NCI-H2107 (cell line): ENCODE results near the gene CYSTM1.

ENCODE experiments used
- DNase-seq: peaks from one replicate; lab custom pipeline; 2025; lab: John Stamatoyannopoulos, UW

Gene CYSTM1

GRCh38 chr5:140258016-140258415, 83.0 kb downstream of the CYSTM1 start:
- DNase-seq, result no peak

GRCh38 chr5:140258873-140259272, 83.9 kb downstream of the CYSTM1 start:
- no peak for DNase-seq

- DNase-seq, result no peak
Observed at GRCh38 chr5:140259500-140259899, 84.5 kb downstream of the CYSTM1 start.

GRCh38 chr5:140260089-140260656, 85.2 kb downstream of the CYSTM1 start:
- no peak for DNase-seq

GRCh38 chr5:140261403-140262171, 86.6 kb downstream of the CYSTM1 start:
- DNase-seq, result no peak

- no peak for DNase-seq
Observed at GRCh38 chr5:140262221-140262620, 87.2 kb downstream of the CYSTM1 start.

GRCh38 chr5:140262839-140263238, 87.9 kb downstream of the CYSTM1 start:
- DNase-seq, result no peak

GRCh38 chr5:140265845-140266244, 90.9 kb downstream of the CYSTM1 start:
- DNase-seq, result no peak

GRCh38 chr5:140266471-140267200, 91.6 kb downstream of the CYSTM1 start:
- DNase-seq, result no peak

- DNase-seq, result no peak
Observed at GRCh38 chr5:140267201-140267540, 92.2 kb downstream of the CYSTM1 start.

GRCh38 chr5:140267559-140268018, 92.6 kb downstream of the CYSTM1 start:
- DNase-seq, result no peak

- no peak for DNase-seq
Observed at GRCh38 chr5:140270008-140270407, 95.0 kb downstream of the CYSTM1 start.

GRCh38 chr5:140273401-140273877, 98.5 kb downstream of the CYSTM1 start:
- DNase-seq, result no peak

GRCh38 chr5:140275837-140276236, 100.8 kb downstream of the CYSTM1 start:
- no peak for DNase-seq

- no peak for DNase-seq
Observed at GRCh38 chr5:140282266-140282665, 107.3 kb downstream of the CYSTM1 start.

- no peak for DNase-seq
Observed at GRCh38 chr5:140284013-140284412, 109.0 kb downstream of the CYSTM1 start.

GRCh38 chr5:140286424-140286823, 111.4 kb downstream of the CYSTM1 start:
- DNase-seq, result no peak

- no peak for DNase-seq
Observed at GRCh38 chr5:140287801-140288521, 113.0 kb downstream of the CYSTM1 start.

- no peak for DNase-seq
Observed at GRCh38 chr5:140292212-140293036, 117.4 kb downstream of the CYSTM1 start.
